ENCODE results near the gene CAPN3.

DNA sequence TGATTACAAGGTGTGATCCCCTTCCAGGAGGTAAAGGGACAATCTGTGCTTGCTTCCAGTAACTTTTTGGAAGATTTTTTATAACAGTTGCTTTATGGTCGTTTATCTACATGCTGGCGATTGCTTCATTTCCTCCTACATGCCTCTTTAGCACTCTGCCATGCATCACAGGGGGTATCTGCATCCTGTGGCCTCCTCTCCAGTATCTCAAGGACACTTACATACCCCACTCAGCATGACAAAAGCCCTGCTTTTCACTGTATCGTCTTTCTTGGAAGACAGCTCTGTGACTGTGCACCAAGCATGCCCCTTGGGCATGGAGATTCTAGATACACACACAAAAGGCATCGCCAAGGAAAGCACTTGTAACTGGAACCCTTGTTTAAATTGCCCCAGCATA is 25.3 kb downstream of the CAPN3 start:
- no peak for TF ChIP-seq POLR2A (IDR thresholded peaks at IDR 0.05)
- TF ChIP-seq, protein P1, sequence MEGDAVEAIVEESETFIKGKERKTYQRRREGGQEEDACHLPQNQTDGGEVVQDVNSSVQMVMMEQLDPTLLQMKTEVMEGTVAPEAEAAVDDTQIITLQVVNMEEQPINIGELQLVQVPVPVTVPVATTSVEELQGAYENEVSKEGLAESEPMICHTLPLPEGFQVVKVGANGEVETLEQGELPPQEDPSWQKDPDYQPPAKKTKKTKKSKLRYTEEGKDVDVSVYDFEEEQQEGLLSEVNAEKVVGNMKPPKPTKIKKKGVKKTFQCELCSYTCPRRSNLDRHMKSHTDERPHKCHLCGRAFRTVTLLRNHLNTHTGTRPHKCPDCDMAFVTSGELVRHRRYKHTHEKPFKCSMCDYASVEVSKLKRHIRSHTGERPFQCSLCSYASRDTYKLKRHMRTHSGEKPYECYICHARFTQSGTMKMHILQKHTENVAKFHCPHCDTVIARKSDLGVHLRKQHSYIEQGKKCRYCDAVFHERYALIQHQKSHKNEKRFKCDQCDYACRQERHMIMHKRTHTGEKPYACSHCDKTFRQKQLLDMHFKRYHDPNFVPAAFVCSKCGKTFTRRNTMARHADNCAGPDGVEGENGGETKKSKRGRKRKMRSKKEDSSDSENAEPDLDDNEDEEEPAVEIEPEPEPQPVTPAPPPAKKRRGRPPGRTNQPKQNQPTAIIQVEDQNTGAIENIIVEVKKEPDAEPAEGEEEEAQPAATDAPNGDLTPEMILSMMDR (IDR thresholded peaks at IDR 0.05): no peak
- TF ChIP-seq POLR2AphosphoS5 (IDR thresholded peaks at IDR 0.05): no peak

Data from breast epithelium (tissue), 3 donors.